ENCODE results near the gene GPATCH1. TPM values are rescaled to one million over a fixed set of nuclear protein-coding genes. Genes with fewer than 3 reads are reported as not detected.

Gene GPATCH1
- total and polyA plus RNA-seq, 2 of the 13 experiments (the other 11 are each of a cell fraction or from before 2014, with no cell fraction given) = 6.8 to 6.9 TPM

DNA sequence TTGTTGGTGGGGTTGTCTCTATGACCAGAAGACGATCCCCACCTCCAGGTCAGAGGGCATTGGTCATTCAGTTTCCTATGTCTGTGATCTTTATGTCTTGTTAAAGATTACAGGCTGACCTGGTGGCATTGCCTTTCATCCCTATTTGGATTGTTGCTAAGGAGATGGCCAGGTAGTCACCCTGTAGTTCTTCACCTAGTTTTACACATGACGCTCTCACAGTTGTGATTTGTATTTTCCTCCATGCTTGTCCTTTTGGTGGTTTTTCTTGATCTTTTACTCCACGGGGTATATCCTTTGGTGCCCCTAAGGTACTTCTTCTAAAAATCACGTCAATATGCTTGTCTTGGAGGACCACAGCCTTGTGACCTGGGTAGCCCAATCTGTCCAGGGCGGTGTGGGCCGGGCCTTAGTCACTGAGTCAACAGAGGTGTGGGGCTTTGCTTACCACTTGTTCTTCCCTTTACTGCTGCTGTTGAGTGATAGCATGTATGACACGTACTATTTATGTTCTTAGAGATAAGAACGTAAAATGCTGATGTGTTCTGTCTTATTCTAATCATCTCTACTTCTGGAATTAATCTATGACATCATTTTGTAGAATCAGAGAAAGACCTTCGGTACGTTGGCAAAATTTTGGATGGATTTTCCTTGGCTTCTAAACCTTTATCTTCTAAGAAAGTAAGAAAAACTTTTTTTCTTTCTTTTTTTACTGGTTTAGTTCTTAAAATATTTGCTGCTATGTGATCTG is 20.1 kb downstream of the GPATCH1 start (continued):
- TF ChIP-seq, protein P1, sequence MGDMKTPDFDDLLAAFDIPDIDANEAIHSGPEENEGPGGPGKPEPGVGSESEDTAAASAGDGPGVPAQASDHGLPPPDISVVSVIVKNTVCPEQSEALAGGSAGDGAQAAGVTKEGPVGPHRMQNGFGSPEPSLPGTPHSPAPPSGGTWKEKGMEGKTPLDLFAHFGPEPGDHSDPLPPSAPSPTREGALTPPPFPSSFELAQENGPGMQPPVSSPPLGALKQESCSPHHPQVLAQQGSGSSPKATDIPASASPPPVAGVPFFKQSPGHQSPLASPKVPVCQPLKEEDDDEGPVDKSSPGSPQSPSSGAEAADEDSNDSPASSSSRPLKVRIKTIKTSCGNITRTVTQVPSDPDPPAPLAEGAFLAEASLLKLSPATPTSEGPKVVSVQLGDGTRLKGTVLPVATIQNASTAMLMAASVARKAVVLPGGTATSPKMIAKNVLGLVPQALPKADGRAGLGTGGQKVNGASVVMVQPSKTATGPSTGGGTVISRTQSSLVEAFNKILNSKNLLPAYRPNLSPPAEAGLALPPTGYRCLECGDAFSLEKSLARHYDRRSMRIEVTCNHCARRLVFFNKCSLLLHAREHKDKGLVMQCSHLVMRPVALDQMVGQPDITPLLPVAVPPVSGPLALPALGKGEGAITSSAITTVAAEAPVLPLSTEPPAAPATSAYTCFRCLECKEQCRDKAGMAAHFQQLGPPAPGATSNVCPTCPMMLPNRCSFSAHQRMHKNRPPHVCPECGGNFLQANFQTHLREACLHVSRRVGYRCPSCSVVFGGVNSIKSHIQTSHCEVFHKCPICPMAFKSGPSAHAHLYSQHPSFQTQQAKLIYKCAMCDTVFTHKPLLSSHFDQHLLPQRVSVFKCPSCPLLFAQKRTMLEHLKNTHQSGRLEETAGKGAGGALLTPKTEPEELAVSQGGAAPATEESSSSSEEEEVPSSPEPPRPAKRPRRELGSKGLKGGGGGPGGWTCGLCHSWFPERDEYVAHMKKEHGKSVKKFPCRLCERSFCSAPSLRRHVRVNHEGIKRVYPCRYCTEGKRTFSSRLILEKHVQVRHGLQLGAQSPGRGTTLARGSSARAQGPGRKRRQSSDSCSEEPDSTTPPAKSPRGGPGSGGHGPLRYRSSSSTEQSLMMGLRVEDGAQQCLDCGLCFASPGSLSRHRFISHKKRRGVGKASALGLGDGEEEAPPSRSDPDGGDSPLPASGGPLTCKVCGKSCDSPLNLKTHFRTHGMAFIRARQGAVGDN (CRISPR knock-in tag; IDR thresholded peaks at IDR 0.05) = no peak
- TF ChIP-seq ZMYM3 (CRISPR knock-in tag; IDR thresholded peaks at IDR 0.05) = peak; percentile 52; the same call in 1 of the 2 replicates
- no peak for TF ChIP-seq PCBP2 (optimal IDR thresholded peaks at IDR 0.05; ENCODE audit: low read depth, low read length, poor library complexity, severe bottlenecking)
- peak; percentile 52; the same call in 1 of the 2 replicates for TF ChIP-seq HOXA3 (CRISPR knock-in tag; IDR thresholded peaks at IDR 0.05)
- no peak for TF ChIP-seq HES4 (CRISPR knock-in tag; IDR thresholded peaks at IDR 0.05; ENCODE audit: borderline replicate concordance)
- no peak for TF ChIP-seq ZNF772 (CRISPR knock-in tag; IDR thresholded peaks at IDR 0.05)
- TF ChIP-seq ZNF562 (CRISPR knock-in tag; IDR thresholded peaks at IDR 0.05; ENCODE audit: borderline replicate concordance) = no peak
- TF ChIP-seq MED13 (CRISPR knock-in tag; IDR thresholded peaks at IDR 0.05) = no peak
- no peak for TF ChIP-seq CENPX (CRISPR knock-in tag; IDR thresholded peaks at IDR 0.05)
- TF ChIP-seq HOXA7 (CRISPR knock-in tag; IDR thresholded peaks at IDR 0.05) = no peak
- no peak for TF ChIP-seq CC2D1A (CRISPR knock-in tag; IDR thresholded peaks at IDR 0.05)
- TF ChIP-seq ZNF235 (CRISPR knock-in tag; IDR thresholded peaks at IDR 0.05; ENCODE audit: borderline replicate concordance) = no peak
- no peak for TF ChIP-seq ZMAT3 (CRISPR knock-in tag; conservative IDR thresholded peaks at IDR 0.05)
- 0 out of 2 replicates have a peak, but pooled peaks have one; percentile 9 for TF ChIP-seq BHLHE40 (IDR thresholded peaks at IDR 0.05; ENCODE audit: low read length)
- no peak for TF ChIP-seq ZNF768 (CRISPR knock-in tag; IDR thresholded peaks at IDR 0.05)
- no peak for TF ChIP-seq ZNF367 (CRISPR knock-in tag; IDR thresholded peaks at IDR 0.05; ENCODE audit: borderline replicate concordance)
- no peak for TF ChIP-seq MEIS1 (CRISPR knock-in tag; IDR thresholded peaks at IDR 0.05; ENCODE audit: borderline replicate concordance)
- no peak for TF ChIP-seq ZKSCAN8 (CRISPR knock-in tag; IDR thresholded peaks at IDR 0.05; ENCODE audit: borderline replicate concordance)
- TF ChIP-seq, protein P2, sequence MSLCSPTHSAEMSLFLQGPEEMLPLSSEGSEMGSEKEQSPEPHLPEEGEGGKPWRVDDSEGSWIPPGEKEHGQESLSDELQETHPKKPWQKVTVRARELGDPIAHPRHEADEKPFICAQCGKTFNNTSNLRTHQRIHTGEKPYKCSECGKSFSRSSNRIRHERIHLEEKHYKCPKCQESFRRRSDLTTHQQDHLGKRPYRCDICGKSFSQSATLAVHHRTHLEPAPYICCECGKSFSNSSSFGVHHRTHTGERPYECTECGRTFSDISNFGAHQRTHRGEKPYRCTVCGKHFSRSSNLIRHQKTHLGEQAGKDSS (CRISPR knock-in tag; IDR thresholded peaks at IDR 0.05; ENCODE audit: borderline replicate concordance, low read depth) = no peak
- TF ChIP-seq FOXK2 (IDR thresholded peaks at IDR 0.05) = no peak
- TF ChIP-seq, protein P3, sequence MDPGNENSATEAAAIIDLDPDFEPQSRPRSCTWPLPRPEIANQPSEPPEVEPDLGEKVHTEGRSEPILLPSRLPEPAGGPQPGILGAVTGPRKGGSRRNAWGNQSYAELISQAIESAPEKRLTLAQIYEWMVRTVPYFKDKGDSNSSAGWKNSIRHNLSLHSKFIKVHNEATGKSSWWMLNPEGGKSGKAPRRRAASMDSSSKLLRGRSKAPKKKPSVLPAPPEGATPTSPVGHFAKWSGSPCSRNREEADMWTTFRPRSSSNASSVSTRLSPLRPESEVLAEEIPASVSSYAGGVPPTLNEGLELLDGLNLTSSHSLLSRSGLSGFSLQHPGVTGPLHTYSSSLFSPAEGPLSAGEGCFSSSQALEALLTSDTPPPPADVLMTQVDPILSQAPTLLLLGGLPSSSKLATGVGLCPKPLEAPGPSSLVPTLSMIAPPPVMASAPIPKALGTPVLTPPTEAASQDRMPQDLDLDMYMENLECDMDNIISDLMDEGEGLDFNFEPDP (CRISPR knock-in tag; conservative IDR thresholded peaks at IDR 0.05) = no peak
- TF ChIP-seq ELF1 (CRISPR knock-in tag; IDR thresholded peaks at IDR 0.05) = no peak
- 0 out of 2 replicates have a peak, but pooled peaks have one; percentile 51 for TF ChIP-seq REPIN1 (CRISPR knock-in tag; IDR thresholded peaks at IDR 0.05; ENCODE audit: borderline replicate concordance, low read depth)
- TF ChIP-seq NCOR1 (IDR thresholded peaks at IDR 0.05; ENCODE audit: borderline replicate concordance, low read length) = peak; percentile 80; the same call in 1 of the 2 replicates
